ENCODE data around the gene EGFR. TPM values are rescaled to one million over a fixed set of nuclear protein-coding genes. Genes with fewer than 3 reads are reported as not detected.

EGFR gene
- total RNA-seq, 2 donors from 2014 or later = 57.8 to 63.4 TPM

DNA sequence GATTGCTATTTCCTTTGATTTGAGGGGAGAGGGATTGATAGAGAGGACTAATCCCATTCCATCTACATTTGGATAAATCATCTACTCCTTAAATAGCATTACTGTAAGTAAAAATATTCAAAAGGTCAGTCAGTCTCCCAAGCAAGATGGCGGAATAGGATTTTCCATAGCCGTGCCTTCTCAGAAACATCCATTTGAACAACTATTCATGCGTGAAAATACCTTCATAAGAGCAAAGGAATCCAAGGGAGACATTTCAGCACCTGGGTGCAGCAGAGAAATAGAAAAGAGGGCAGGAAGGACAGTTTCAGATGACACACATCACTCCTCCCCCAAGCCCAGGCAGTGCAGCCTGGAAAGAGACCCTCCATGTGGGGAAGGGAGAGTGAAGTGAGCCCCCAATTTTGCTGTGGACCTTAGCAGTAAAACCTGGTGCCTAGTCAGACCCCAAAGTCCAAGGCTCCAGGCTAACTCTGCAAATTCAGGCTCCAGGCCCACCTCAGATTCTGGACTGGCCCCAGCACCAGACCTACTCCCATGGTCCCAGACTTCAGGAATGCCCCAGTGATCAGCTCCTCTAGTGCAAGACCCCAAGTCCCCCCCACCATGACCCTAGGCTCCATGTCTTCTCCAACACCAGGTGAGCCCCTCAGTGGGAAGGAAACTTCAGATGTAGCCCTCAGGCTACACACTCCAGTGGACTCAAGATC lies 242.0 kb downstream of the EGFR start:
- Histone ChIP-seq H3K4me3 (no peak overlapping the region), H3K9me3 (no peaks in the 10 kb centered on the region), H3K27ac (no peak overlapping the region), H3K9ac (ENCODE audit: low read depth in 2 of 2, low read length in 2 of 2) (no peak overlapping the region), H3K36me3 (no peaks in the 10 kb centered on the region), H3K27me3 (no peaks in the 10 kb centered on the region), H3K4me1 (no peaks in the 10 kb centered on the region)
- DNase-seq = no peak
- no peak for TF ChIP-seq CTCF (IDR thresholded peaks at IDR 0.05)
- intact Hi-C loops (cut with DNase I) = no loop called here
